GM12873 (cell line): ENCODE data around the gene VAV2.

Experiments
- CTCF ChIP-seq: IDR thresholded peaks from 2 replicates; pipeline ENCODE4 v1.5.1; 2012; ENCODE audit warnings: low read depth, mild to moderate bottlenecking, moderate library complexity, low read length, control low read depth; ENCODE audit not compliant: insufficient read depth; ENCODE audit errors: missing control alignments

Gene VAV2

GRCh38 chr9:133759946-133760345 is 232.2 kb downstream of the VAV2 start:
- no peak for TF ChIP-seq CTCF

- no peak for TF ChIP-seq CTCF
These were observed 232.8 kb downstream of the VAV2 start for GRCh38 chr9:133759146-133759900.

GRCh38 chr9:133758228-133758627 is 233.9 kb downstream of the VAV2 start:
- no peak for TF ChIP-seq CTCF

- no peak for TF ChIP-seq CTCF
These were observed 237.4 kb downstream of the VAV2 start for GRCh38 chr9:133754688-133755227.

GRCh38 chr9:133754187-133754586 is 237.9 kb downstream of the VAV2 start:
- TF ChIP-seq CTCF = no peak

GRCh38 chr9:133752739-133753446 is 239.2 kb downstream of the VAV2 start:
- no peak for TF ChIP-seq CTCF

- TF ChIP-seq CTCF = no peak
These were observed 241.0 kb downstream of the VAV2 start for GRCh38 chr9:133750982-133751649.
